Measurements from ENCODE around the gene CEMIP.
"Not testable (repeated sequence)": the region's sequence is repeated elsewhere in the genome, so short reads cannot be mapped to it uniquely, and the experiment has no call there.

Gene CEMIP

GRCh38 chr15:80950291-80951078, 171.3 kb downstream of the CEMIP start:
- TF ChIP-seq CTCF (IDR thresholded peaks at IDR 0.05; ENCODE audit: low read depth, low read length): no peak
- DNase-seq (ENCODE audit: low read depth, low spot score): no peak
- in situ Hi-C loops (cut with HindIII; ENCODE audit: low sequenced_read_pairs): no loop called here
- no peak overlapping the region for H3K4me3 ChIP-seq (ENCODE audit: low read depth, low read length)

GRCh38 chr15:80951941-80952340, 172.8 kb downstream of the CEMIP start:
- in situ Hi-C loops (cut with HindIII; ENCODE audit: low sequenced_read_pairs): no loop called here
- DNase-seq (ENCODE audit: low read depth, low spot score): no peak

GRCh38 chr15:80953001-80953952, 174.1 kb downstream of the CEMIP start:
- no peak for DNase-seq (ENCODE audit: low read depth, low spot score)
- in situ Hi-C loops (cut with HindIII; ENCODE audit: low sequenced_read_pairs): no loop called here
- no peak for TF ChIP-seq CTCF (IDR thresholded peaks at IDR 0.05; ENCODE audit: low read depth, low read length)
- H3K4me3 ChIP-seq (ENCODE audit: low read depth, low read length): no peak overlapping the region

More at GRCh38 chr15:80951941-80952340, 172.8 kb downstream of the CEMIP start:
- TF ChIP-seq CTCF (IDR thresholded peaks at IDR 0.05; ENCODE audit: low read depth, low read length): no peak
- H3K4me3 ChIP-seq (ENCODE audit: low read depth, low read length): no peak overlapping the region

GRCh38 chr15:80953953-80954778, 175.0 kb downstream of the CEMIP start:
- in situ Hi-C loops (cut with HindIII; ENCODE audit: low sequenced_read_pairs): no loop called here
- DNase-seq (ENCODE audit: low read depth, low spot score): no peak
- H3K4me3 ChIP-seq (ENCODE audit: low read depth, low read length): no peak overlapping the region
- no peak for TF ChIP-seq CTCF (IDR thresholded peaks at IDR 0.05; ENCODE audit: low read depth, low read length)

GRCh38 chr15:80955571-80956452, 176.6 kb downstream of the CEMIP start:
- peak; percentile 94 for DNase-seq (ENCODE audit: low read depth, low spot score)
- H3K4me3 ChIP-seq (ENCODE audit: low read depth, low read length); in situ Hi-C loops (cut with HindIII; ENCODE audit: low sequenced_read_pairs): not testable (repeated sequence)

- in situ Hi-C loops (cut with HindIII; ENCODE audit: low sequenced_read_pairs): no loop called here
- no peak overlapping the region for H3K4me3 ChIP-seq (ENCODE audit: low read depth, low read length)
- DNase-seq (ENCODE audit: low read depth, low spot score): no peak
Measured at GRCh38 chr15:80957556-80957955, 178.4 kb downstream of the CEMIP start.

More at GRCh38 chr15:80957556-80957955, 178.4 kb downstream of the CEMIP start:
- no peak for TF ChIP-seq CTCF (IDR thresholded peaks at IDR 0.05; ENCODE audit: low read depth, low read length)

Measured in astrocyte of the spinal cord (primary cell).